K562 (cell line): Measurements from ENCODE around the gene GNA14. TPM values are rescaled to one million over a fixed set of nuclear protein-coding genes. Genes with fewer than 3 reads are reported as not detected.

Experiments
- ATAC-seq: fragments of 200-7000 bp; cut with Tn5 transposase; 3 replicates; pipeline ENCODE4 v1.9.1; 2020; ENCODE audit warnings: moderate library complexity
- BruUV-seq: library from RNA; stranded (reverse); fragments of 400-500 nt; replicated peaks from 2 replicates; lab custom pipeline; 2021; lab: Mats Ljungman, UMichigan
- CTCF ChIA-PET: fragments of 300-600 bp; formaldehyde crosslinking; extraction: SDS; loops from one replicate; lab custom pipeline; 2021; ENCODE audit warnings: low intra/inter-chr PET ratio; lab: Yijun Ruan, JAX
- POLR2A ChIA-PET: fragments of 300-600, 350-650 bp; sonication (Branson Sonifier 250); formaldehyde crosslinking; extraction: SDS; loops from one replicate; lab custom pipeline; 2021; ENCODE audit warnings: antibody characterized with exemption, inconsistent platforms; lab: Yijun Ruan, JAX
- DNase-seq, 4 experiments: peaks; one replicate each; pipeline versions ENCODE4 v3.0.0 to v3.0.0-alpha.2; 2011 to 2018; ENCODE audit warnings: low spot score in 3 of 4, mixed read lengths in 3 of 4; ENCODE audit errors: extremely low read depth in 1 of 4
- FAIRE-seq: peaks from 2 replicates; lab custom pipeline; 2011; peaks lifted over from hg19 to GRCh38; lab: Jason Lieb, UNC
- H2AFZ ChIP-seq: 2 replicates; pipeline ENCODE4 v1.6.0; 2011; ENCODE audit warnings: low read depth, low read length, control low read depth, inconsistent platforms
- H3K27ac ChIP-seq: fragments of 200-600 bp; 3 replicates; pipeline ENCODE4 v1.8.0; 2011; ENCODE audit warnings: low read depth, mild to moderate bottlenecking, control low read depth, inconsistent platforms, low read length, moderate library complexity, mixed read lengths; ENCODE audit errors: extremely low read depth
- H3K27me3 ChIP-seq, 2 experiments: fragments of 300-600 bp in 1 of 2; 2 replicates in 1 of 2; 3 replicates in 1 of 2; pipeline versions ENCODE4 v1.6.0 to v1.8.0; 2011; ENCODE audit warnings: inconsistent platforms in 2 of 2, low read length in 2 of 2, mild to moderate bottlenecking in 1 of 2, mixed read lengths in 1 of 2, moderate library complexity in 1 of 2; ENCODE audit not compliant: control insufficient read depth in 2 of 2, insufficient read depth in 2 of 2
- H3K36me3 ChIP-seq: fragments of 300-600 bp; 3 replicates; pipeline ENCODE4 v1.8.0; 2011; ENCODE audit warnings: mild to moderate bottlenecking, low read length, inconsistent platforms; ENCODE audit not compliant: control insufficient read depth, insufficient read depth
- H3K4me1 ChIP-seq, 2 experiments: fragments of 200-600 bp in 1 of 2; replicated peaks in 1 of 2; 2 replicates in 1 of 2; 3 replicates in 1 of 2; pipeline versions ENCODE4 v1.5.1 to v1.8.0; 2011; ENCODE audit warnings: inconsistent platforms in 2 of 2, low read length in 2 of 2, mild to moderate bottlenecking in 1 of 2, mixed read lengths in 1 of 2, moderate library complexity in 1 of 2; ENCODE audit not compliant: control insufficient read depth in 2 of 2, insufficient read depth in 2 of 2
- H3K4me2 ChIP-seq: 2 replicates; pipeline ENCODE4 v1.6.1; 2011; ENCODE audit warnings: low read length, control low read depth, inconsistent platforms, mixed read lengths; ENCODE audit not compliant: insufficient read depth
- H3K4me3 ChIP-seq: fragments of 200-600 bp; sonication (generic), shearing (Covaris generic); 2 replicates; pipeline ENCODE4 v1.5.1; 2016; ENCODE audit warnings: control low read depth, inconsistent platforms
- H3K79me2 ChIP-seq: fragments of 200-600 bp; 3 replicates; pipeline ENCODE4 v1.8.0; 2011; ENCODE audit warnings: low read length, inconsistent platforms; ENCODE audit not compliant: control insufficient read depth, insufficient read depth
- H3K9ac ChIP-seq, 2 experiments: 2 replicates each; pipeline versions ENCODE4 v1.6.0 to v1.6.1; 2011; ENCODE audit warnings: low read depth in 2 of 2, low read length in 2 of 2, control low read depth in 1 of 2, inconsistent platforms in 1 of 2, mild to moderate bottlenecking in 1 of 2, mixed read lengths in 1 of 2; ENCODE audit not compliant: insufficient read depth in 1 of 2
- H3K9me1 ChIP-seq: one replicate; pipeline ENCODE4 v1.6.0; 2011; ENCODE audit warnings: inconsistent platforms, mild to moderate bottlenecking, low read length, moderate library complexity; ENCODE audit not compliant: control insufficient read depth, insufficient read depth
- H3K9me3 ChIP-seq: replicated peaks from 2 replicates; pipeline ENCODE4 v1.5.1; 2011; ENCODE audit warnings: low read depth, low read length, inconsistent platforms; ENCODE audit not compliant: control insufficient read depth, insufficient read depth
- H4K20me1 ChIP-seq: replicated peaks from 2 replicates; pipeline ENCODE4 v1.6.1; 2011; ENCODE audit warnings: low read length, inconsistent platforms, mixed read lengths; ENCODE audit not compliant: control insufficient read depth, insufficient read depth
- BRF1 ChIP-seq: IDR thresholded peaks from 3 replicates; pipeline ENCODE4 v1.6.1; 2011; ENCODE audit warnings: borderline replicate concordance, mild to moderate bottlenecking; ENCODE audit not compliant: insufficient read length; ENCODE audit errors: extremely low read depth
- ETS2 ChIP-seq: IDR thresholded peaks from 2 replicates; pipeline ENCODE4 v1.6.1; 2016; ENCODE audit warnings: borderline replicate concordance, missing genetic modification characterization, mild to moderate bottlenecking, moderate library complexity, missing compliant biosample characterization; ENCODE audit not compliant: poor library complexity, severe bottlenecking
- FOSL1 ChIP-seq: fragments of 200-800 bp; sonication (Bioruptor generic); conservative IDR thresholded peaks from 2 replicates; pipeline ENCODE4 v1.6.1; 2016; ENCODE audit warnings: missing genetic modification characterization, missing compliant biosample characterization
- GABPA ChIP-seq: fragments of 200-800 bp; sonication (Bioruptor generic); conservative IDR thresholded peaks from 2 replicates; pipeline ENCODE4 v1.6.1; 2016; ENCODE audit warnings: low read depth, missing genetic modification characterization, missing compliant biosample characterization
- HDAC6 ChIP-seq: IDR thresholded peaks from 2 replicates; pipeline ENCODE4 v1.6.1; 2012; ENCODE audit warnings: low read depth, mild to moderate bottlenecking, control low read depth, inconsistent platforms, low read length, moderate library complexity
- MEF2D ChIP-seq: conservative IDR thresholded peaks from 2 replicates; pipeline ENCODE4 v1.6.1; 2016; ENCODE audit warnings: low read depth, missing genetic modification characterization, missing compliant biosample characterization
- PHB ChIP-seq: fragments of 250-450 bp; sonication (Bioruptor Pico); IDR thresholded peaks from 2 replicates; pipeline ENCODE4 v1.5.0; 2021
- PHTF2 ChIP-seq: fragments of 250-450 bp; sonication (Bioruptor Pico); IDR thresholded peaks from 2 replicates; pipeline ENCODE4 v1.5.0; 2021; ENCODE audit warnings: mild to moderate bottlenecking
- PRPF4 ChIP-seq: fragments of 200-400 bp; formaldehyde crosslinking; IDR thresholded peaks from one replicate; pipeline ENCODE4 v1.6.1; 2017; ENCODE audit warnings: low read length, low read depth, mild to moderate bottlenecking; ENCODE audit not compliant: insufficient read depth, poor library complexity, severe bottlenecking
- SMAD3 ChIP-seq: fragments of 450-650 bp; formaldehyde crosslinking; conservative IDR thresholded peaks from 2 replicates; pipeline ENCODE4 v1.4.0; 2020; ENCODE audit warnings: mild to moderate bottlenecking
- SPI1 ChIP-seq: IDR thresholded peaks from 2 replicates; pipeline ENCODE4 v1.6.1; 2011; ENCODE audit warnings: low read depth, low read length, control low read depth, borderline replicate concordance
- TCF7L2 ChIP-seq: fragments of 150-350 bp; IDR thresholded peaks from 2 replicates; pipeline ENCODE4 v1.6.1; 2016; ENCODE audit warnings: low read depth, mild to moderate bottlenecking, low read length, moderate library complexity
- YBX1 ChIP-seq: fragments of 450-650 bp; IDR thresholded peaks from 2 replicates; pipeline ENCODE4 v1.7.1; 2016; ENCODE audit warnings: mild to moderate bottlenecking
- ZNF668 ChIP-seq: fragments of 250-450 bp; sonication (Bioruptor Pico); IDR thresholded peaks from 2 replicates; pipeline ENCODE4 v1.8.0; 2022; ENCODE audit warnings: mild to moderate bottlenecking, inconsistent platforms
- WGBS: fragments of 100-300 bp; shearing (Covaris generic); methylation state at CpG from one replicate; pipeline ENCODE4 v1.1.6; 2016; ENCODE audit warnings: low coverage, mixed read lengths; ENCODE audit not compliant: insufficient coverage; ENCODE audit errors: missing lambda C conversion rate; 5-methylcytosine and 5-hydroxymethylcytosine counted together
- in situ Hi-C: fragments of 300-500 bp; cut with MboI; formaldehyde crosslinking; loops from 4 replicates; pipeline ENCODE4 v1.15.0; 2018; ENCODE audit warnings: inconsistent platforms, mixed read lengths
- intact Hi-C: fragments of 100-400 bp; cut with micrococcal nuclease; formaldehyde crosslinking; loops from 2 replicates; pipeline ENCODE4 v1.14.2; 2022
- polyA plus RNA-seq, 8 experiments: library from polyadenylated mRNA; depleted of rRNA in 4 of 8; stranded (reverse) in 5 of 8; unstranded in 3 of 8; fragments of >200 nt; fragmentation: Nextera tagmentation in 2 of 8; fragmentation: Illumina TruSeq in 1 of 8; extraction: Ambion mirVana in 2 of 8; extraction: Trizol in 1 of 8; gene quantifications; 2 replicates each; pipeline versions ENCODE4 v1.2.1 to v1.2.3, GENCODE V29; 2011 to 2014; ENCODE audit warnings: inconsistent platforms in 1 of 8, missing spikeins in 1 of 8
- total RNA-seq, 7 experiments: library from RNA; depleted of rRNA in 6 of 7; stranded (reverse); fragments of >200 nt in 6 of 7; fragmentation: Illumina TruSeq in 2 of 7; extraction: Trizol in 2 of 7; gene quantifications; 2 replicates each; pipeline versions ENCODE4 v1.2.1 to v1.2.3, GENCODE V29; 2011 to 2021; ENCODE audit warnings: low replicate concordance in 1 of 7
- TF ChIP-seq, protein P1 (sequence below): fragments of 450-650 bp; IDR thresholded peaks from 2 replicates; pipeline ENCODE4 v1.6.1; 2014; ENCODE audit warnings: low read depth, mild to moderate bottlenecking, moderate library complexity, borderline replicate concordance

GNA14 gene
- total and polyA plus RNA-seq, 9 of the 15 experiments (the other 6 are each of a cell fraction or from before 2014, with no cell fraction given), result 0.03 to 0.11 (median 0.03) TPM; not detected in 6

DNA sequence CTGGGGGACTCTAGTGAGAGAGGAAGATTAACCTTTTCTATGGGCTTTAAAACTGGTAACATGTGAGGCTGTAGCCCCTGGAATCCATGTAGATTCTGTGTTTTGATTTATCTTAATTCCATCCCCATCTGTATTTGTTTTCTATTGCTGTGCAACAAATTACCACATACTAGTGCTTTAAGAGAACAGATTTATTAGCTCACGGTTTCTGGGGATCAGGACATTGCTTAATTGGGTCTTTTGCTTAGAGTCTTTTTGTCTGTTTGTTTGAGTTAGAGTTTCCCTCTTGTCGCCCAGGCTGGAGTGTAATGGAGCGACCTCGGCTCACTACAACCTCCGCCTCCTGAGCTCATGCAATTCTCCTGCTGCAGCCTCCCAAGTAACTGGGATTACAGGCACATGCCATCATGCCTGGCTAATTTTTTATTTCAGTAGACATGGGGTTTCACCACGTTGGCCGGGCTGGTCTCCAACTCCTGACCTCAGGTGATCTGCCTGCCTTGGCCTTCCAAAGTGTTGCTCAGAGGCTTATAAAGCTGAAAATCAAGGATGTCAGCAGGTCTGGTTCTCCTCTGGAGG is 29.9 kb upstream of the GNA14 start (continued):
- no peak for TF ChIP-seq FOSL1 (tag)
- no peak for TF ChIP-seq ZNF668 (CRISPR knock-in tag)
- no peak for TF ChIP-seq SMAD3 (CRISPR knock-in tag)
- TF ChIP-seq GABPA, result no peak
- no peak for TF ChIP-seq PHB (CRISPR knock-in tag)
- TF ChIP-seq PHTF2 (CRISPR knock-in tag), result no peak
- TF ChIP-seq SPI1, result no peak
- TF ChIP-seq, all 486 proteins: peak for 0

DNA sequence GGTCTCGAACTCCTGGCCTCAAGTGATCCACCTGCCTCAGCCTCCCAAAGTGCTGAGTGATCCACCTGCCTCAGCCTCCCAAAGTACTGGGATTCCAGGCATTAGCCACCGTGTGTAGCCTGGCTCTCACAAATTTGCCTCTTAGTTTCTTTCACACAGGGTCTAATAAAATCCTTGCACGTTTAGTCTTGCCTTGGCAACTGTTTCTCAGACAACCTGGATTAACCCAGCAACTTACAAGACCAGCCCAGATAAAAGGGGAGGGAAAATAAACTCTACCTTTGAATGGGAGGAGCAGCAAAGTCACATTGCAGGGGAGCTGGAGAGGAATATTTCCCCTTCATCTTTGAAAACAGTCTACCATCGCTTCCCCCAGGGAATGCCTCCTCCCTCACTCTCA is 29.3 kb upstream of the GNA14 start:
- Histone ChIP-seq H3K9me1 (no peaks in the 10 kb centered on the region), H2AFZ (no peak overlapping the region), H3K4me1 (no peaks in the 10 kb centered on the region), H3K79me2 (no peaks in the 10 kb centered on the region), H3K9me3 (no peaks in the 10 kb centered on the region), H3K9ac (no peak overlapping the region), H4K20me1 (no peaks in the 10 kb centered on the region), H3K4me2 (no peak overlapping the region), H3K27ac (no peak overlapping the region), H3K27me3 (no peaks in the 10 kb centered on the region; a peak in 1 of 5 replicates), H3K36me3 (no peaks in the 10 kb centered on the region), H3K4me3 (no peak overlapping the region)
- BruUV-seq, result no TSS peak
- in situ Hi-C loops (no loop called here), intact Hi-C loops (loop anchor here (5.0 to 10.0 kb wide), 2 partner anchors 75 to 447 kb away; no protein-coding TSS in a partner anchor)
- FAIRE-seq (no peak), DNase-seq (no peak), ATAC-seq (no peak)
- WGBS, result 0% methylated on average over 4 of the region's 4 CpGs
- no peak for TF ChIP-seq HDAC6
- TF ChIP-seq YBX1, result no peak
- TF ChIP-seq, protein P1, sequence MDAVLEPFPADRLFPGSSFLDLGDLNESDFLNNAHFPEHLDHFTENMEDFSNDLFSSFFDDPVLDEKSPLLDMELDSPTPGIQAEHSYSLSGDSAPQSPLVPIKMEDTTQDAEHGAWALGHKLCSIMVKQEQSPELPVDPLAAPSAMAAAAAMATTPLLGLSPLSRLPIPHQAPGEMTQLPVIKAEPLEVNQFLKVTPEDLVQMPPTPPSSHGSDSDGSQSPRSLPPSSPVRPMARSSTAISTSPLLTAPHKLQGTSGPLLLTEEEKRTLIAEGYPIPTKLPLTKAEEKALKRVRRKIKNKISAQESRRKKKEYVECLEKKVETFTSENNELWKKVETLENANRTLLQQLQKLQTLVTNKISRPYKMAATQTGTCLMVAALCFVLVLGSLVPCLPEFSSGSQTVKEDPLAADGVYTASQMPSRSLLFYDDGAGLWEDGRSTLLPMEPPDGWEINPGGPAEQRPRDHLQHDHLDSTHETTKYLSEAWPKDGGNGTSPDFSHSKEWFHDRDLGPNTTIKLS, result no peak
- no peak for TF ChIP-seq PRPF4
- TF ChIP-seq BRF1, result no peak
- no peak for TF ChIP-seq MEF2D (tag)
- no peak for TF ChIP-seq ETS2 (tag)
- no peak for TF ChIP-seq TCF7L2
- CTCF ChIA-PET, result no interaction called here
- POLR2A ChIA-PET, result interaction anchor here (0.7 kb wide), 1 partner anchor 11 kb away, joined by 4 read pairs; no protein-coding TSS in a partner anchor
